OCI-M1 (cell line): ENCODE data around the gene GIT2.
"Not testable (repeated sequence)": the region's sequence is repeated elsewhere in the genome, so short reads cannot be mapped to it uniquely, and the experiment has no call there.

Experiments
- DNase-seq: peaks from one replicate; lab custom pipeline; 2025; lab: John Stamatoyannopoulos, UW

GIT2 gene

DNA sequence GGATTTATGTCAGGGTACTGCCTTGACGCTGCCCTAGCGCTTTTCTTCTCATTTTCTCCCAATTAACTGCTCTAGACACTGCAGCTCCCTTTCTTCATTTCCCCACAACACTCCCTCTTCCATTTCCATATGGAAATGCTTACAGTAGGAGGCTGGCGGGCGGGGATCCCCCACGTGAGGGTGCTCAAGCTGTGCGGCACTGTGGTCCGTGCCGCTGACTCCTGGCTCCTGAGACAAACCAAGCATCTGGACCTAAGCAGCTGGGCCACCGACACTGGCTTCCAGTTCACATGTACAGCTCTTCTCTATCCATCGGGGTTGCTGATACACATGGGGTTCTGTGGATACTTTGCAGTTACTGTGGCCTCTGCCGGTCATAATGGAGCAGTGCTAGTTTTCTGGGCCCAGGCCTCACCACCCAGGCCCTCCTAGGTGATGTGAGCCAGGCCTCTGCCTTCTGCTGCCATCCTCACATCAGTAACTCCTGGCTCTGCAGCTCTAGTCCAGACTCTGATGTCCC lies 75.8 kb downstream of the GIT2 start:
- no peak for DNase-seq

- DNase-seq: no peak
Measured at GRCh38 chr12:109919456-109919855, 76.7 kb downstream of the GIT2 start.

- DNase-seq: no peak
Measured at GRCh38 chr12:109916045-109916444, 80.1 kb downstream of the GIT2 start.

DNA sequence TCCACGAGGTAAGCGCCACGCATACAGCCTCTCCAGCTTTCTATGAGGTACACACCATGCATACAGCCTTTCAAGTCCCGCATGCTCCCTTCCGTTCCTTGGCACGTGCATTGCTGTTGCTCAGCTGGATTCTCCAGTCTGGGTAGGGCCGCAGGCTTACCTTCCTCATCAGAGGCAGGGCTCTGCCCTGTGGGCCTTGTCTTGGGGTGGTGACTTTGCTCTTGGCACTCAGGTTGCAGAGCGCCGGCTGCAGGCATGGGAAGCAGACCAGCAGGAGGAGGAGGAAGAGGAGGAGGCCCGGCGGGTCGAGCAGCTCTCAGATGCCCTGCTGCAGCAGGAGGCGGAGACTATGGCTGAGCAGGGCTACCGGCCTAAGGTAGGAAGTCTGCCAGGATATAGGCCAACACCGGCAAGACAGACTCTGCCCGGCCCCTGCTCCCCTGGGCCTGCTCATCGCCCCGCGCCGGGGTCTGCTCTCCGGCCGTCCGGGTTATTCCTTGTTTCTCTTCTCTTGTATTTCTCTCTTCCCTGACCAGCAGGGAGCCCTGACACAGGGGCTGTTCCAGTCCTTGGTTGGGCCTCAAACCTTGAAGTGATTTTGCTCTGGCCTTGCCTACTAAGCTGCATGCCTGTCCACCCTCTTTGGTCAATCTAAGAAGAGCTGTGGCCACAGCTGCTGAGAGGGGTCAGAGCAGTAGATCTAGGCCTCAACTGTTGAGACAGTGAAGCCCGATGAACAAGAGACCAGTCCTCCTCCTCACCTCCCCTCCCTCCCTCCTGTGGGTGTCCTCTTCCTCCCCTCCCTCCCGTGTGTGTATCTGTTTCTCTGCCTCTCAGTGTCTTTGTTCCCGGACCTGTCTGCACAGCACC lies 80.8 kb downstream of the GIT2 start:
- DNase-seq: no peak

DNA sequence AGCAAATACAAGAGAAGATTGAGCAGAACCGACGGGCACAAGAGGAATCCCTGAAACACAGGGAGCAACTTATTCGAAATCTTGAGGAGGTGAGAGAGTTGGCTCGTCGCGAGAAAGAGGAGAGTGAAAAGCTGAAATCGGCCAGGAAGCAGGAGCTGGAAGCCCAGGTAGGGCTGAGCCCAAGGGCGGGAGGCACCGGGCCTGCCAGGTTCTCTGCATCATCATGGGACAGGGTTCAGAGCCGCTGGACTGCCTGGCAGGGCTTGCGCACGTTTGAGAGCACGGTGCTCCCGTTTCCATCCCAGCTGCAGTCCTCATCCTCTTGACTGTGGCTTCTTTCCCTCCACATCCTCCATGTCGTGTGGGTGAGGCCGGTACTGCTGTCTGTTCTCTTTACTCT lies 81.7 kb downstream of the GIT2 start:
- DNase-seq: no peak

DNA sequence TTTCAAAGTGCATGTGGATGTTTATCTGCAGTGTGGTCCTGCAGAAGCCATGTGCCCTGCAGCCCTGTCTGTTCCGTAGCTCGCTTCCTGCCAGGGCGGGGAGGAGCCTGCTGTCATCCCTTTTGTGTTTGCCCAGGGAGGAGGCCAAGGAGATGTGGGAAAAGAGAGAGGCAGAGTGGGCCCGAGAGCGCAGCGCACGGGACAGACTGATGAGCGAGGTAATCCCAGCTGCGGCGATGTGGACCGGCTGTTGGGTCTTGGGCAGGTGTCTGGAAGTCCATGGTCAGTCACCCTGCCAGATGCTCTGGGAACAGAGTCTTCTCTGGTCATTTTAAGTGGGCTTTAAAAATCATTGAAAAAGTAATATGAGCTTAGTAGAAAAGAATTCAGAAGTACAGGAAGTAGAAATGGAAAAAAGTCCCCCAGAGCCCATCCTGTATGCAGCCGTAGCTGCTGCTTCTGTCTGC lies 83.3 kb downstream of the GIT2 start:
- DNase-seq: no peak

GRCh38 chr12:109910969-109911348 lies 85.2 kb downstream of the GIT2 start:
- DNase-seq: peak; percentile 29

DNA sequence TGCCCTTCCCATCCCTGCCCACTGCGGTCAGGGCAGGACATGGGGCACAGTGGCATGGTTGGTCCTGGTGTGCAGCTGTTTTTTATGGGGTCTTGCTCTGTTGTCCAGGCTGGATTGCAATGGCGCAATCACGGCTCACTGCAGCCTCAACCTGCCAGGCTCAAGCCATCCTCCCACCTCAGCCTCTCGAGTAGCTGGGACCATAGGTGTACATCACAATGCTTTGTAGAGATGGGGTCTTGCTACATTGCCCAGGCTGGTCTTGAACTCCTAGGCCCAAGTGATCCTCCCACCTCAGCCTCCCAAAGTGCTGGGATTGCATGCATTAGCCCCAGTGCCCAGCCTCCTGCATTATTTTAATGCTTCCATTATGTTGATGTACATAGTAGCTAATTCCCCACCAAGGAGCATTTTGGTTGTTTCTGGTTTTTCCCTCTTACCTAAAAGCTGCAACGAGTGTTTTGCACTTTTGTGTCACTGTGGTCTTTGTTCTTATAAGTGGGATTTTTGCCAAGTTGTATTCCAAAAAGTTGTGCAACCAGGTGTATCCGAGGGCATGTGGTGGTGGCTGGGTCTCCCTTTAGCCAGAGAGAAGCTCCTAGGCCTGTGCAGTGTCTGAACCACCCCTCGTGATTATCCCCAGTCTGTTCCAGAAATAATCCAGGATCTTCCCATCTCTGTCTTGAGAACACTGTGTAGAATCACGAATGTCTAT lies 85.8 kb downstream of the GIT2 start:
- no peak for DNase-seq

- no peak for DNase-seq
Measured at GRCh38 chr12:109905301-109905700, 90.9 kb downstream of the GIT2 start.

DNA sequence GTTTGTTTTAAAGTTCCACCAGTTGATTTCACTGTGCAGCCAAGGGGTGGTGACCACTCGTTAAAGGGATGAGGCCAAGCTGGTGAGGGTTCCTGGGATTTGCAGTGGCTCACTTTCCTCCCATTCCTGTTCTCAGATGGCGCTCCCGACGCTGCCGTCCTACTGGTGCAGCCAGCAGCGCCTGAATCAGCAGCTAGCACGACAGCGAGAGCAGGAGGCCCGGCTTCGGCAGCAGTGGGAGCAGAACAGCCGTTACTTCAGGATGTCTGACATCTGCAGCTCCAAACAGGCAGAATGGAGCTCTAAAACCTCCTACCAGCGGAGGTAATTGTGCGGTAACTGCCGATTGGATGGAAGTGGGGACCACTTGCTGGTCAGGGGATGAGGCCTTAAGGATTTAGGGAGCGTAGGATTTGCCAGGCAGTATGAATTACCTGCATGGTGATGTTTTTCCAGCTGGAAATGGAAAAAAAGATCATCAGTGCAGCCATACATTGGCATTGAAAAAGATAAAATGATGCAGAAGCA lies 93.2 kb downstream of the GIT2 start:
- no peak for DNase-seq

- peak; percentile 49 for DNase-seq
Measured at GRCh38 chr12:109900752-109901580, 95.2 kb downstream of the GIT2 start.

DNA sequence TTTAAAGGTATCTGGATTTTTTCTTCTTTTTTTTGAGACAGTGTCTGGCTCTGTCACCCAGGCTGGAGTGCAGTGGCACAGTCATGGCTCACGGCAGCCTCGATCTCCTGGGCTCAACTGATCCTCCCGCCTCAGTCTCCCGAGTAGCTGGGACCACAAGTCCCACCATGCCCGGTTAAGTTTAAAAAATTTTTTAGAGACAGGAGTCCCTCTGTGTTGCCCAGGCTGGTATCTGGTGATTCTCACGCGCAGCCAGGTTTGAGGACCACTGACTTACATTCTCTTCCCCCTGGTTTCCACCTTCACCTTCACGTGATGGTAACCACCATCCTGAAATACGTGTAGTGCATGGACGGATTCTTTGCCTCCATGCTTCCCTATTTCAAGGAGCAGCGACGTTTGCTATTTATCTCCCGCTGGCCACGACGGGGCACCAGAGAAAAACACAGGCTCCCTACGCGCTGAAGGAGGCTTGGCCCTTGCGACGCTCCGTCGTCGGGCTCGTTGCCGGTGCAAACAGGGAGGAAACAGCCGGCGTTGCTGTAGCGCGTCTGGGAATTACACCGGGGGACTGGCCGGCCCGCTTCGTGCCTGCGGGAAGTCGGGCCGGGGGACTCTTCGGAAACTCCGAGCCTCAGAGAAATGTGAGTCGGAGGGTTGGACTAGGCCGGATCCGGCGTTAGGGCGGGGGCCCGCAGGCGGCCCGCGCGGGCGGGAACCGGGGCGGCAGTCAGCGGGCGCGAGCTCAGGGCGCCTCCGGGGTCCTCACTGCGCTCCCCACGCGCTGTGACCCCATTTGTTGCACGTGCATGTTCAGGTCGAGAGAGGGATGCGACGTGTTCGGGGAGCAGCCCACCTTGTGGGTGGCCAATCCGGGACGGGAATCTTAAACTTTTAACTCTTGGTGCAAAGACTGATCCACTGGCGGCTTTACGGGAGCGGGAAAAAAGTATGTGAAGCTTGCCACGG lies 96.1 kb downstream of the GIT2 start, which contains the start of gene TCHP:
TCHP (plus strand) TSS at position 492 of the 969 bp plus-strand sequence. CDS start 2,753 bp downstream, outside the sequence.
- DNase-seq: peak; percentile 91

- not testable (repeated sequence) for DNase-seq
Measured at GRCh38 chr12:109899345-109899744, 96.8 kb downstream of the GIT2 start.

- DNase-seq: no peak
Measured at GRCh38 chr12:109897029-109897428, 99.1 kb downstream of the GIT2 start.

GRCh38 chr12:109896188-109896587 lies 100.0 kb downstream of the GIT2 start:
- no peak for DNase-seq

- no peak for DNase-seq
Measured at GRCh38 chr12:109894939-109895338, 101.2 kb downstream of the GIT2 start.

DNA sequence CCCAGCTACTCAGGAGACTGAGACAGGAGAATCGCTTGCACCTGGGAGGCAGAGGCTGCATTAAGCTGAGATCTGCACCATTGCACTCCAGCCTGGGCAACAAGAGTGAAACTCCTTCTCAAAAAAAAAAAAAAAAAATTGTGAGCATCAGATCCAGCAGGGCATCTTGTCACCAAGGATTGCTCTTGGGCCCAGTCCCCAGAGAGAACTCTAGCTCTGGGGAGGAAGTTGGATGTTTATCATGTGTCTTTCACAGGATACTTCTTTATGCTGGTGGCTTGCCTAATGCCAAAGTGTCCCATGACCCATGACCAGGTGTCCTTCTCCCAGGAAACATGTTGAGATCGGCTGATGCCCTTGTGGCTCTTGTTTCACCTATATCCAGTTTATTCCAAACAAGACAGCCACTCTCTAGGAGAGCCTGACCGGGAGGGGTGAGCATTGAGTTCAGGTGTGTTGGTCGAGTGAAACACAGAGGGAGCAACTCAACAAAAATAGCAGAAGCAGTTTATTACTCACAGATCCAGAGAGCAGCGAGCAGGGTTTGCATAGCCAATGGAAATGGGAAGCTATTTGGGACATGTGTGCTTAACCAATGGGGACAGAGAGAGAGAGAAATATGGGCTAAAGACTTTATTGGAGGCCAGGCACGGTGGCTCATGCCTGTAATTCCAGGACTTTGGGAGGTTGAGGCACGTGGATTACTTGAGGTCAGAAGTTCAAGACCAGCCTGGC lies 102.7 kb downstream of the GIT2 start:
- DNase-seq: no peak

GRCh38 chr12:109892748-109893147 lies 103.4 kb downstream of the GIT2 start:
- DNase-seq: no peak

DNA sequence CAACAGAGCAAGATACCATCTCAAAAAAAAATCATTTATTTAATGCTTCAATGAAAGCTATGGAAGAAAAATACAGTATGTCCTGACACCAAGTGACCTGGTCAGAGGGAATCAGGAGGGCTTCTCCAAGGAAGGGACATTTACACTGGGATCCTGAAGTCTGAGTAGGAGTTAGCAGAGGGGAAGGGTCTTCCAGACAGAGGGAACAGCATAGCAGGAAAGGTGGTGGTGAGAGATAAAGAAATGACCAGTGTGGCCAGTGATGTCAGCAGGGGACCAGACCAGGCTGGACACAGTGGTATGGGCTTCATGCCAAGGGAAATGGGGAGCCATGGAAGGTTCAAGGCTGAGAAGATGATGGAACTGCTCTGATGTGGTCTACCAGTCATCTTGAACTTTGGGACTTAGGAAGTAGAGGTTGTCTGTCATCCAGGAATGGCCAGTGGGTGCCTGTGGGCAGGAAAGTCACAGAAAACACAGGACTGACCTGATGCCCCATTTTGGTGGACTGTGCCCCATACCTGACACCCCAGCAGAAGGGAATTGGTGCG lies 103.9 kb downstream of the GIT2 start:
- no peak for DNase-seq
